Adipose tissue (tissue), 3 donors: ENCODE results near the gene CHIC2. TPM values are rescaled to one million over a fixed set of nuclear protein-coding genes. Genes with fewer than 3 reads are reported as not detected.
"Not testable (repeated sequence)": the region's sequence is repeated elsewhere in the genome, so short reads cannot be mapped to it uniquely, and the experiment has no call there.

ENCODE experiments used
- H3K27ac ChIP-seq: one replicate; pipeline ENCODE4 v1.5.1; 2013; ENCODE audit warnings: low read depth, low read length
- WGBS, 3 donors: extraction: QIAGEN DNeasy Blood & Tissue Kit; methylation state at CpG; one replicate each; pipeline ENCODE4 v1.1.7; 2013; 5-methylcytosine and 5-hydroxymethylcytosine counted together
- polyA plus RNA-seq, 3 donors: library from polyadenylated mRNA; stranded (reverse); fragments of 200-250 nt; gene quantifications; one replicate each; pipeline ENCODE4 v1.2.3, GENCODE V29; 2013
- donor health status: healthy with polysubstance abuse.
- donor health status: Bipolar disorder and iron deficiency.
- donor health status: healthy.

Gene CHIC2
- polyA plus RNA-seq, 3 donors, result 8.8 to 29.0 (median 23.4) TPM

GRCh38 chr4:54027311-54027710, 37.1 kb downstream of the CHIC2 start:
- 92 to 93% (median 93%) methylated on average over 1 of the region's 1 CpG for WGBS, 3 donors
- no peak overlapping the region for H3K27ac ChIP-seq

DNA sequence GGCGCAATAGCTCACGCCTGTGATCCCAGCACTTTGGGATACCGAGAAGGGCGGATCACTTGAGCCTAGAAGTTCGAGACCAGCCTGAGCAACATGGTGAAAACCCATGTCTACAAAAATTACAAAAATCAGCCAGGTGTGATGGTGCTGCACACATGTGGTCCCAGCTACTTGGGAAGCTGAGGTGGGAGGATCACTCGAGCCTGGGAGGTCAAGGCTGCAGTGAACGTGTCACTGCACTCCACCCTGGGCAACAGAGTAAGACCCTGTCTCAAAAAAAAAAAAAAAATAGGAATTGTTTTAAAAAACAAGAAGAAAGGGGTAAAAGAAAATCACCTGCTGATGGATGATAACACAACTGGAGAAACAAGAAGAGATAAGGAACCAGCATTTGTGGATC, 38.8 kb downstream of the CHIC2 start:
- H3K27ac ChIP-seq, result no peak overlapping the region
- 97 to 99% (median 98%) methylated on average over 7 of the region's 7 CpGs for WGBS, 3 donors

DNA sequence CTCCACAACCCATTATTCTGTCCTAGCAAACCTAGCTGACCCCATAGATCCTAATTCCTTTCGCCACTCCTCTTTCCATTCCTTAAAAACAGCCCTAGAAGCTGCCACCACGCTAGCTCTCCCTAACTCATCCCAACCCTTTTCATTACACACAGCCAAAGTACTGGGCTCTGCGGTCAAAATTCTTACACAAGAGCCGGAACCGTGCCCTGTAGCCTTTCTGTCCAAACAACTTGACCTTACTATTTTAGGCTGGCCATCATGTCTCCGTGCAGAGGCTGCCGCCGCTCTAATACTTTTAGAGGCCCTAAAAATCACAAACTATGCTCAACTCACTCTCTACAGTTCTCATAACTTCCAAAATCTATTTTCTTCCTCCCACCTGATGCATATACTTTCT, 41.4 kb downstream of the CHIC2 start:
- not testable (repeated sequence) for H3K27ac ChIP-seq
- WGBS, 3 donors, result 96 to 97% (median 97%) methylated on average over 8 of the region's 8 CpGs

- no peak overlapping the region for H3K27ac ChIP-seq
- 86 to 90% (median 89%) methylated on average over 1 of the region's 1 CpG for WGBS, 3 donors
These were observed 46.4 kb downstream of the CHIC2 start for GRCh38 chr4:54017974-54018373.

GRCh38 chr4:54017308-54017707, 47.1 kb downstream of the CHIC2 start:
- WGBS, 3 donors, result 97 to 98% (median 97%) methylated on average over 2 of the region's 2 CpGs
- H3K27ac ChIP-seq, result no peak overlapping the region

DNA sequence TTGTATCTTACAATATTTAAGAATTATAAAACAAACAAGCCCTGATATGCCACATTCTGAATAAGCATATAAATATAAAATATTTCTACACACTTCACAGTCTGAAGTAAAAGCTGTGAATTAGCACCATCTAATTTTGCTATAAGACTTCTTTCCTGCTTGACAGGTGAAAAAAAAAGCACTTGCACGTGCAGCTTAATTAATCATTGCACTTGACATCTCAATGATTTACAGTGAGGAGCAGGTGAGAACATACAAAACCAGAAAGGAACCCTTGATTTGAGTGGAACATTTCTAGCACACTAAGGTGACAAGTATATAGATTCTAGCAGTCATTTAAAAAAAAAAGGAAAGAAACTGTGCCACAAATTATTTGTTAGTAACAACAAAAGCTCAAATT, 47.9 kb downstream of the CHIC2 start:
- 11 to 55% (median 36%) methylated on average over 1 of the region's 1 CpG for WGBS, 3 donors
- H3K27ac ChIP-seq, result no peak overlapping the region

DNA sequence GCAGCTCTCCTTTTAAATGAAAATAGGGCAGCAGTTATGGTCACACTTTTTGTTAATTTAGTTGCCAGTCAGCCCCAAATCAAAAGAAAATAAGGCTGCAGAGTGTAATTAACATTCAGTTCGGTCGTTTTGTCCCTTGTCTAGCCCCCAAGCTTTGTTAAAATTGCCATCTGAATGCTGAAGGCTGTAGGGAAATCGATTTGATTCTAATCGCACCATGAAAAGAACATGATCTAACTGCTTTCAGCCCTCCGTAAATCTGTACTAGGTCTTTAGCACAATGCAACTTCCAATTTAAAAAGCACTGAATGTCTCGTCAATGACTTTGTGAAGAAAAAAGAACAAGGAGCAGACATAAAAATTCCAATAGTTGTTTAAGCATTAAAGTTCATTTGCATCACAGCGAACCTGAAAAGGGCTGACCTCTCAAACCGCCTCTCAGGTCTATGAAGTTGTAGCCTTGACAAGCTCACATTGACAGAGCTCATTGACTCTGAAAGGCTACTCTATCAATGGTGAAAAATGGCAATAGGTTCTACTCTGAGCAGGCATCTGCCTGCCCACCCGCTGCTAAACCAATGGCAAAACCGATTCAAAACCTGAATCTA, 48.9 kb downstream of the CHIC2 start:
- WGBS, 3 donors, result 88 to 92% (median 91%) methylated on average over 10 of the region's 10 CpGs
- H3K27ac ChIP-seq, result no peak overlapping the region

DNA sequence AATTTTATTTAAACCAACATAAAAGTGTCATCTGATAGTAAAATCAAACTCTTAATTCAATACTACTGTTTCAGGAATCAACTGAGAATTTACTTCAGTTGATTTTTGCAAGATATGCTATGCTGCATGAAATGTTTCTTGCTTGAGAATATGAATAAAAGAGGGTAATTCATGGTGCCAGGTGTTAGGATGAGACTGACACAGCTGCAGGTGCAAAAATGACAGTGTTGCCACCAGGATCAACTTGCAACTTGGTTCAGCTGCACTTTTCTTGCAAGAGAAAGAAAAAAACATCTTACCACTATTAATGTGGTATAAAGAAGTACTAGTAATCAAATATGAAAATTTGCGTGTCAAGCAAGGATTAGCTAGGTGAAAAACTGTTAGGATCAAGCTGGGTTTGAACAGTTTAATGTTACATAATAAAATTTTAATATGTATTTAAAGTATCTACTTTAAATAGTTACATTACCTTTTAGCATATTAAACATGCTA, 49.7 kb downstream of the CHIC2 start:
- WGBS, 3 donors, result 96 to 100% (median 98%) methylated on average over 1 of the region's 1 CpG
- no peak overlapping the region for H3K27ac ChIP-seq

GRCh38 chr4:54011201-54011600, 53.2 kb downstream of the CHIC2 start:
- no peak overlapping the region for H3K27ac ChIP-seq

- H3K27ac ChIP-seq, result no peak overlapping the region
- 95 to 99% (median 98%) methylated on average over 2 of the region's 2 CpGs for WGBS, 3 donors
These were observed 57.6 kb downstream of the CHIC2 start for GRCh38 chr4:54006755-54007154.

GRCh38 chr4:54005475-54005874, 58.9 kb downstream of the CHIC2 start:
- WGBS, 3 donors, result 56 to 92% (median 57%) methylated on average over 2 of the region's 2 CpGs

DNA sequence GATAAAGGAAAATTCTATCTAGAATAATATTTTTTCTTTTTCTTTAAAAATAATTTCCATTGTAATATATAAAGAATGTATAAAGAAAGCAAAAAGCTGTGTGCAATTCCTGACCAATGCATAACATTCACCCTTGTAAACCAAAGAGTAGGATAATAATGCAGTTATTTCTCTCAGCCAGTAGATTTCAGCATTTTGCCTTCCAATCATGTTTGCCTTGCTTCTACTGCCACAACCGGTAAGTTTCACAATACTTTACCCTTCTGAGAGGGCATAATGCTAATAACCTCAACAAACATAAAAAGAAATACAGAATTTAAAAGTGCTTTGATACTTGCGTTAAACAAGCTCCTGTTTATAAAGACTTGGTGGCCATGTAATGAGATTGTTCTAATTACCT, 59.9 kb downstream of the CHIC2 start:
- WGBS, 3 donors, result 73 to 79% (median 74%) methylated on average over 2 of the region's 2 CpGs
- no peak overlapping the region for H3K27ac ChIP-seq

More at GRCh38 chr4:54005475-54005874, 58.9 kb downstream of the CHIC2 start:
- no peak overlapping the region for H3K27ac ChIP-seq

- H3K27ac ChIP-seq, result no peak overlapping the region
- WGBS, 3 donors, result 92 to 94% (median 92%) methylated on average over 10 of the region's 10 CpGs
These were observed 62.6 kb downstream of the CHIC2 start for GRCh38 chr4:54001668-54002365.

GRCh38 chr4:53997898-53998297, 66.5 kb downstream of the CHIC2 start:
- H3K27ac ChIP-seq, result no peak overlapping the region
- WGBS, 3 donors, result 45 to 61% (median 60%) methylated on average over 4 of the region's 4 CpGs

DNA sequence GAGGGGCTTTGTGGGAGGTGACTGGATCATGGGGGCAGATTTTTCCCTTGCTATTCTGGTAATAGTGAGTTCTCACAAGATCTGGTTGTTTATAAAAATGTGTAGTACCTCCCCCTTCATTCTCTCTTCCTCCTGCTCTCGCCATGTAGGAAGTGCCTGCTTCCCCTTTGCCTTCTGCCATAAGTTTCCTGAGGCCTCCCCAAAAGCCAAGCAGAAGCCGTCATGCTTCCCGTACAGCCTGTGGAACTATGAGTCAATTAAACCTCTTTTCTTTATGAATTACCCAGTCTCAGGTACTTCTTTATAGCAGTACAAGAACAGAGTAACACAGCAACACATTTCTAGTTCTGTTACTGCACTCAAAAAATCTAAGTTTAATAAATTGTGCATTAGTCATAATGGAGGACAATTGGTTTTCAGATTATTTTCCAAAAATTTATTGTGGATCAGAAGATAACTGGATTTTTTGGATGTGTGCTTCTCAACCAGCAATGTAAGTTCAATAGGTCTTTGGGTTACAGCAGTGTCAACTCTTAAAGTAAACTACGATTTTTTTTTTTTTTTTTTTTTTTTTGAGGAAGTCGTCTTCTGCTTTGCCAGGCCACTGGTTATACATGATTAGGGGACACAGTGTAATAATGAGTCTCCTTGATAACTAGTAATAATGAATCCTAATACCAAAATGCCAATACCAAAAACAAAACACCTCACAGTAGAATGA, 69.9 kb downstream of the CHIC2 start:
- WGBS, 3 donors, result 50 to 76% (median 52%) methylated on average over 5 of the region's 5 CpGs

GRCh38 chr4:53992785-53993184, 71.6 kb downstream of the CHIC2 start:
- H3K27ac ChIP-seq, result no peak overlapping the region
- 96 to 98% (median 97%) methylated on average over 3 of the region's 3 CpGs for WGBS, 3 donors

More for the DNA sequence above, 69.9 kb downstream of the CHIC2 start:
- no peak overlapping the region for H3K27ac ChIP-seq

- WGBS, 3 donors, result 95 to 99% (median 97%) methylated on average over 5 of the region's 5 CpGs
- H3K27ac ChIP-seq, result no peak overlapping the region
These were observed 72.6 kb downstream of the CHIC2 start for GRCh38 chr4:53991821-53992220.

DNA sequence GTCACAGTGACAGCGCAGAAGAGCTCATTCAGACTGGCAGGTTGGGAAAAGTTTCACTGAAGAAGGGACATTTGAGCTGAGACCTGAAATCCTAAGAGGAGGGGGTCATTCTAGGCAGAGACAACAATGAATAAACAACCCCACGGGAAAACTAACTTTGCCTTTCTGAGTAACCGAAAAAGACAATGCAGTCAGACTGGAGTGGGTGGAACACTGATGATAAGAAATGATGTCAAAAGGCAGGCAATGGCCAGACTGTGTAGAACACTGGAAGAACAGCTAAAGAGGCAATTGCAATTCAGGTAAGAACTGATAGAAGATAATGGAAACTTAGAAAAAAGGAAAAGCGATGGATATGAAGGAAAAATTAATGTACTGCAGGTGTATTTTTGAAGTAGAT, 73.8 kb downstream of the CHIC2 start:
- WGBS, 3 donors, result 73 to 75% (median 73%) methylated on average over 4 of the region's 4 CpGs
- H3K27ac ChIP-seq, result no peak overlapping the region

DNA sequence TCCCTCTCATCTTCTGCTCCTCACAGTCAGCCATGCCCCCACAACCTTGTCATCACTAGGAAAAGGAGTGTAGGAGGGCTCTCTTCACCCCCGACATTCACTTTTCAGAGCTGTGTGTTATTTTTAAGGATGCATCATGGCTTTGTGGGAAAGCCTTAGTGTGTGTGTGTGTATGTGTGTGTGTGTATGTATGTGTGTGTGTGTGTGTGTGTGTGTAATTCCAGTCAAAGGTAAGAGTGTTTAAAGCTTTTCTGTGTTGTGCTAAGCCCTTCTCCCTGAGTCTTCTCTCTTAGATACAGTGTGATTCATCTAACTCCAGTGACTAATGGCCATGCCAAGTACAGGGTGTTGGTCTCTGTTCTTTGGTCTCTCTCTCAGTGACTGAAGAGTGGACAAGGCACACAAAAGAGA, 76.6 kb downstream of the CHIC2 start:
- WGBS, 3 donors, result 91 to 93% (median 91%) methylated on average over 1 of the region's 1 CpG
- H3K27ac ChIP-seq, result no peak overlapping the region
